Stimulated activated CD4-positive, alpha-beta T cell treated with anti-CD3 and anti-CD28 coated beads, Interleukin-1b, Interleukin-23, amount 100 ng/mL, for 1 hour (primary cell): Measurements from ENCODE around the gene FOXD4L1.
"Not testable (repeated sequence)": the region's sequence is repeated elsewhere in the genome, so short reads cannot be mapped to it uniquely, and the experiment has no call there.

Experiments used
- DNase-seq, 2 donors: peaks; one replicate each; pipeline ENCODE4 v3.0.0-alpha.2; 2020; ENCODE audit warnings: low read depth in 2 of 2

FOXD4L1 gene

DNA sequence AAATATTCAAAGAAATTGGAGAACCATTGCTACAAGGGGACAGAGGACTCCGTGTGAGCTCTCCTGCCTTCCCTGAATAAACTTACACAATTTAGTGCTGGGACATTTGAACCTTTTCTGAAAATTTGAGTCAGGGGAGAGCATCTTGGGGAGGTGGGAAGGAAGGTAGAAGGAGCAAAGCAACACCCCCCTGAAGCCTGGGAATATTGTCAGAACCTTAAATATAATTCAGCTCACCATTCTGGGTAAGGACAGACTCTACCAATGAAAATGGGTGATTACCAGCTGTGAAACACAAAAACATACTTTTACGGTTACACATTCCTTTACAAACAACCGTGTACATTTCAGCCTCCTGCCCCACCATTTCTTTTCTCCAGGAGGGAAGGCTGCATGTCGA lies at the start of gene FOXD4L1:
Gene FOXD4L1 (plus strand): TSS at position 301 of the 400 bp plus-strand sequence. CDS start 592 bp downstream, outside the sequence.
- not testable (repeated sequence) for DNase-seq

DNA sequence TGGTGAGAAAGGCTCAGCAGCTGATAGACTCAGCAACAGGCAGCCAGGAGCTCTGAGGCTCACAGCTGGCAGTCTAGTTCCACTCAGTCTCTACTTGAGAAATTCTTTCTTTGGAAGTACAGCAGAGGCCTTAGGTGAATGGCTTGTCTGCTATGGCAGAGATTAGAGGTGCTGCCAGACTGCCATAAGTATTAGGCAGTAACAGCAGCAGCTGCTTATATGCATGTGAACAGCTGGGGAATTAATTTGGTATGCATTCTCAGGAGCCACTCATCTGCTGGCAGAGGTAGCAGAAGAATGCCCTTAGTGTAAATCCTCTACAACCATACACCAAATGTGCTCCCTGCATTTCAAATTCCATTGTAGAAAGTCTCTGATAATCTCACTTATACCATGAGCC lies 32.7 kb upstream of the FOXD4L1 start:
- DNase-seq: not testable (repeated sequence)

DNA sequence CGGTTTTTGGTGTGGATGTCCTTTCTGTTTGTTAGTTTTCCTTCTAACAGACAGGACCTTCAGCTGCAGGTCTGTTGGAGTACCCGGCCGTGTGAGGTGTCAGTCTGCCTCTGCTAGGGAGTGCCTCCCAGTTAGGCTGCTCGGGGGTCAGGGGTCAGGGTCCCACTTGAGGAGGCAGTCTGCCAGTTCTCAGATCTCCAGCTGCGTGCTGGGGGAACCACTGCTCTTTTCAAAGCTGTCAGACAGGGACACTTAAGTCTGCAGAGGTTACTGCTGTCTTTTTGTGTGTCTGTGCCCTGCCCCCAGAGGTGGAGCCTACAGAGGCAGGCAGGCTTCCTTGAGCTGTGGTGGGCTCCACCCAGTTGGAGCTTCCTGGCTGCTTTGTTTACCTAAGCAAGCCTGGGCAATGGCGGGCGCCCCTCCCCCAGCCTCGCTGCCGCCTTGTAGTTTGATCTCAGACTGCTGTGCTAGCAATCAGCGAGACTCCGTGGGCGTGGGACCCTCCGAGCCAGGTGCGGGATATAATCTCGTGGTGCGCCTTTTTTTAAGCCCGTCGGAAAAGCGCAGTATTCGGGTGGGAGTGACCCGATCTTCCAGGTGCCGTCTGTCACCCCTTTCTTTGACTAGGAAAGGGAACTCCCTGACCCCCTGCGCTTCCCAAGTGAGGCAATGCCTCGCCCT lies 21.6 kb upstream of the FOXD4L1 start:
- DNase-seq: not testable (repeated sequence)

DNA sequence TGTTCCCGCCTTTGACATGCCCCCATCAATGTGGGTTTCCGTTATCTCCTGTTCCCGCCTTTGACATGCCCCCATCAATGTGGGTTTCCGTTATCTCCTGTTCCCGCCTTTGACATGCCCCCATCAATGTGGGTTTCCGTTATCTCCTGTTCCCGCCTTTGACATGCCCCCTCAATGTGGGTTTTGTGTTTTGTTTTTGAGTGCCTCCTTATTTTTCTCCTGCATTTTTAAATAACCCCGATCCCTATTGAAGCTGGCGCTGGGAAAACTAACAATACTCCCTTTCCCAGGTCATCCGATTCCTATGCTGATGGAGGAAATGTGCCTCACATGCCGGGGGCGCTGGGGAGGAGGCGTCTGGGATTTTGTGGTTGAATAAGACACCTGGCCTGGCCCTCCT lies 1.9 kb upstream of the FOXD4L1 start:
- DNase-seq: not testable (repeated sequence)

DNA sequence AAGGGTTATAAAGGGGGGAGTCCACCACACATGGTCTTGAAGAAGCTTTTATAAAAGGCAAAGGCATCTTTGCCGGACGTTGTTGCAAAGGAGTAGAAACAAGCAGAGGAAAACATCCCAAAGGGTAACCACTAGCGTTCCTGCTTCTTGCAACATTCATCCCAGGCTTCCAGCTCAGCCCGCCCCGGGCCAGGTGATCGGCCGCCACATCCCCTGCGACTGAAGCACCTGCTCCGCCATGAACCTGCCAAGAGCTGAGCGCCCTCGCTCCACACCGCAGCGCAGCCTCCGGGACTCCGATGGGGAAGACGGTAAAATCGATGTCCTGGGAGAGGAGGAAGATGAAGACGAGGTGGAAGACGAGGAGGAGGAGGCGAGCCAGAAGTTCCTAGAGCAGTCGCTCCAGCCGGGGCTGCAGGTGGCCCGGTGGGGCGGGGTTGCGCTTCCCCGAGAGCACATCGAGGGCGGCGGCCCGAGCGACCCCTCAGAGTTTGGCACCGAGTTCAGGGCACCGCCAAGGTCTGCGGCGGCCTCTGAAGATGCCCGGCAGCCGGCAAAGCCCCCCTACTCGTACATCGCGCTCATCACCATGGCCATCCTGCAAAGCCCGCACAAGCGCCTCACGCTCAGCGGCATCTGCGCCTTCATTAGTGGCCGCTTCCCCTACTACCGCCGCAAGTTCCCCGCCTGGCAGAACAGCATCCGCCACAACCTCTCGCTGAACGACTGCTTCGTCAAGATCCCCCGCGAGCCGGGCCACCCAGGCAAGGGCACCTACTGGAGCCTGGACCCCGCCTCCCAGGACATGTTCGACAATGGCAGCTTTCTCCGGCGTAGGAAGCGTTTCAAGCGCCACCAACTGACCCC lies 787 bp downstream of the FOXD4L1 start:
- DNase-seq: not testable (repeated sequence)

DNA sequence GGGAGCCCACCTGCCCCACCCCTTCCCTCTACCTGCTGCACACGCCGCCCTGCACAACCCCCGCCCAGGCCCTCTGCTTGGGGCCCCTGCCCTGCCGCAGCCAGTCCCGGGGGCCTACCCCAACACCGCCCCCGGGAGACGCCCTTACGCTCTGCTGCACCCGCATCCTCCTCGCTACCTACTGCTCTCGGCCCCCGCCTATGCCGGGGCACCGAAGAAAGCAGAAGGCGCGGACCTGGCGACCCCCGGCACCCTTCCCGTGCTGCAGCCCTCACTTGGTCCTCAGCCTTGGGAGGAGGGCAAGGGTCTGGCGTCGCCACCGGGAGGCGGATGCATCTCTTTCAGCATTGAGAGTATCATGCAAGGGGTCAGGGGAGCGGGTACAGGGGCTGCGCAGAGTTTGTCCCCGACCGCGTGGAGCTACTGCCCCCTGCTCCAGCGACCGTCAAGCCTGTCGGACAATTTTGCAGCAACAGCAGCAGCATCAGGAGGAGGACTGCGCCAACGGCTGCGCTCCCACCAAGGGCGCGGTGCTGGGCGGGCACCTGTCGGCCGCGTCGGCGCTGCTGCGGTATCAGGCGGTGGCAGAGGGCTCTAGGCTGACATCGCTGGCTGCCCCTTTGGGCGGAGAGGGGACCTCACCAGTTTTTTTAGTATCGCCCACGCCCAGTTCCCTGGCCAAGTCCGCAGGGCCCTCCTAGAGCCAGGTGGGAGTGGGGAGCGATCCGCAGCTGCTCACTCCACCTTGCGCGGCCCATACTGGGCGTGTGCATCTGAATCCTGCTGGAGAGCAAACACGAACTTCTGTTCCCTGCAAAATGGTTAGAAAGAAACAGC lies 1.6 kb downstream of the FOXD4L1 start:
- DNase-seq: not testable (repeated sequence)

DNA sequence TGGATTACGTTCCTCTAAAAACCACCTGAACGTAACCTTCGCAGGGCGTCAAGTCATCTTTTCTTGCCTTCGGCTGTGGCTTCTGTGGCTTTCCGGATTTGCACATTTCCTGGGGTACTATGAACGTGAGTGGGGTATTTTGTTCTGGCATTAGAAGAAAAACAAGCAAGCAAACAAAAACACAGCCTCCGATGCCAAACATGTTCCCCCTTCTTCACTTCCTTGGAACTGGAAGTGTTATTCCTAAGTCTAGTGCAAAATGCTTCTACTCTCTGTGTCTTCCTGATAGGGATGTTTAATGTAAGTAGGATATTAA lies 2.2 kb downstream of the FOXD4L1 start:
- DNase-seq: not testable (repeated sequence)

DNA sequence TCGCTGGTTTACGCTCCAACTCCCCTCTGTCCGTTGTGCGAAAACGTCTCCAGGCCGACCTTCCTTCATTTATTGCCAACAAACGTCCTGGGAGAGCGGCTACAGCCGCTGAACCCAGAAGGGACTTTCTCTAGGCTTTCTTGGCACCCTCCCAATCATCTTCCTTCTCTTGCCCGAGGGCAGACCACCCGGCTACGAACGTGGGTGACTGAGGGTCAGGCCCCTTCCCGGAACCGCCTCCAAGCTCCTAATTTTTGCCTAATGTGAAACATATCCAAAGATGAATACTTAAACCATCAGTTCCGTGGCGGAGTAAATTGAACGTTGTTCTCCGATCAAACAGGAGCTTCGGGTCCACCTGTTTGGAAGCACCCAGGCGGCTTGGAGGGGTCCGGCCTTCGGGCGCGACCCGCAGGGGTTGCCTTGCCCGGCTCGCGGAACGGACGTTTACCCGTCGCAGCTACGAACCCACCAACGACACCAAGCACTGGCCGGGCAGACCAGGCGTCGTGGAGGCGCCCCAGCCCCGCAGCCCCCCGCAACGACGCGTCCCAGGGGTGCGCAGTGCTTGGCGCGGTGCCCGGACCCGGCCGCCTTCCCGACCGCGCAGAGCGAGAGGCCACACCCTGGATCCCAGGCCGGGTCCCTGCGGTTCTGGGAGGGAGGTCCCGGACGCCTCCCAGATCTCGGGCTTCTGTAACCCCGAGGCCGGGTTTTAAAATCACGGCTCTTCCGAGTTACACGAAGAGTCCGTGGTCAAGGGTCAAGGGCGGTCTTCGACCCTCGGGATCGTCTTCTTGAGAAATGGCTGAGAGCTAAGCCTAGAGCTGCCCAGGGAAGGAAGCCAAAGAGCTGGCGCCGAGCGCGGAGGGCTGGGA lies 4.0 kb downstream of the FOXD4L1 start:
- DNase-seq: not testable (repeated sequence)

DNA sequence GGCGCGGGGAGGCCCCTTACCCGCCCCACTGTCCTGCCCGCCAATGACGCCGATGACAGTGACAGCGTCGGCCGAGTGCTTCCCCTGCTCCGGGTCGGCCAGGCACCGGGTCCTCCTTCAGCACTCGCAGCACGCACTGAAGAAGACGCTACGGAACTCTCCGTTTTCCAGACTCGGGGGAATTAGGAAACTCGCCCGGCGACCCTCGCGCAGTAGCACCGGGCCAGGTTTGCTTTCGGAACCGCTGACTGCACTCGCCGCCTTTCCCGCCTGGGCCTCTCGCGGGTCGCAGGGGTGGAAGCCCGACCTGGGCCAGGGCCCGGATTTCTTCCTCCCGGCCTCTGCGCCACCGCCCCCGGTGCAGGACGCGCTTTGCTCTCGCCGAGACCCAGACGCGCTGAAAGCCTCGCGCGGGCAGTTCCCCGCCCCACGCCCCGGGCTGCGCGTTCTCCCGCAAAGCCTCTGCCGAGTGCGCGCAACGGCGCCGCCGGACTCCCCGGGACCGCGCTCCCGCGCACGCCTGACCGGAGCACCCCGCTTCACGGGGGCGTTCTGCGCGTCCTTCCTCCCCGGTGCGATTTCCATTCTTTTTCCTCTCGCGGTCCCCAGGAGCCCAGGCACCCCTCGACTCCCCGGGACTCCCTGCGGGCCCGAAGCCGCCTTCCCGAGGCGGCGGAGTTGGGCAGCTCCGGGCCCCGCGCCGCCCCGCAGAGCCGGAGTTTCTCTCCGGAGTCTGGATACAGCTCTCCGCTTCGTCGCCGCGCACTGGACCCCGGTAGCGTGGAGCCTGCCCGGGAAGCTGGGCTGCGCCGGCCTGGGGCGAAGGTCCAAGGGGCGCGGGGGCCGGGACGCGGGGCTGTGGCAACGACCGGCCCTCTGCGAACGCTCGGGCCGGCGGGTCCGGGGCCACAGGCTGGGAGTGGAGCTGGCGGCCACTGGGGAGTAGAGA lies 4.9 kb downstream of the FOXD4L1 start:
- not testable (repeated sequence) for DNase-seq

DNA sequence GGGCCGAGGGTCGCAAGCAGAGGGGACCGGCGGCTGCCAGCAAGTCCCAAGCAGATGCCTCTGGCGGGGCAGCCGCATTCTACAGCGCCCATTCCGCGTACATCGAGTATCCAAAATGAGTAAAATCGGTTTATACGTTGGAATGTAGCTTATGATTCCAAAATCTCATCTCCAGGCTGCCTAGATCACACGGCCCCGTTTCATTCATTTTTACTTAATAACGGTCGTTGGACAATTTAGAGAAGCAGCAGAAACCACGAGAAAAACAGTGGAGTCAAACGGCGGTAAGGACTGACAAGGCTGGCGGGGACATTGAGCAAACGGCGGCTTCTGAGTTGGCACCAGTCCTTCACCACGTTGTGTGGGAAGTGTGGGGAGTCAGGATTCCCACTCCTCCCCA lies 5.6 kb downstream of the FOXD4L1 start:
- DNase-seq: not testable (repeated sequence)

DNA sequence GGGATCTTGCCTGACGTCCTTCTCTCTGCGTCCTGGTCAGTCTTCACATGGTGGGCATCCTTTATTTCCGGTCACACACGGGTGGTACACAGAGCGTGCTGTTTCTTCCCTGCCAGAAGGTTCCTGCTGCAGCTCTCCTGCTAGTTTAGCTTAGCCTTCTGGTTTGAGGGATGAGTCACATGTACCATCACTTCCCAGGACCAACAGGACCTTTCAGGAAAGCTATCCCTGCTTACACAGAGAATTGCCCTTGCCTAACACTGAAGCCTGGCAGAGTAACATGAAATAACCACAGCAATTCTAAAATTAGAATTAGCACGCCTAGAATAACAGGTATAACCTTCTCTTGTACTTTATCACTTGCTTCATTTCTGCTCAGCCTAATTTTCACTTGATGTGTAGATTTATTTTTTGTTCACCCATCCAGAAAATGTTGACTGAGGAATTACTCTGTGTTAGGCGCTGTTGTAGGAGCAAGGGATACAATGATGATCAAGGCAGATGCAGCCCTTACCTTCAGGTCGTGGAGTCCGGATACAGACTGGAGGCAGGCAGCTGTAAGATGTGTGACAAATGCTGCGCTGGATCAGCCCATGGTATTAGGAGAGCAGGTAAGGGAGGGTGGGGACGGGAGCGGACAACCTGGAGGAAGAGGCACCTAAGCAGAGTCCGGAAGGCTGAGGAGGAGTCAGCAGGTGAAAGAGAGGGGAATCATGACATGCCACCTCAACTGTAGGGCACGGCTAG lies 9.1 kb downstream of the FOXD4L1 start:
- DNase-seq: not testable (repeated sequence)

DNA sequence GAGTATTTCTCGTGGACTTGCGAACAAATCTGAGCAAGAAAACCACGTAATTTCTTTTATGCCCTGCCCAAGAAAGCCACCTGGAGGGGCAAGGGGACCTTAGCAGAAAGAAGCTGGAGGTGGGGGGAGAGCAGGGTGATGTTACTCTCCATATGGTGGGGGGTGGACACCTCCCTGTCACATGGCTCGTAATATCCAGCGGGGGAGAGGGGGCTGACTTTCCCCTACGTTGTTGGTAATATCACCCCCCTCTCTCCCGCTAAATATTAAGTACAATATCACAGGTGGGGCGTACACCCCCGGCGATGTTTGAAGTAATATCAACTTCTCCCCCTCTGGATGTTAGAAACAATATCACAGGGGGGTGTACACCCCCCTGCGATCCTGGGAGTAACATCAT lies 9.7 kb downstream of the FOXD4L1 start:
- not testable (repeated sequence) for DNase-seq

DNA sequence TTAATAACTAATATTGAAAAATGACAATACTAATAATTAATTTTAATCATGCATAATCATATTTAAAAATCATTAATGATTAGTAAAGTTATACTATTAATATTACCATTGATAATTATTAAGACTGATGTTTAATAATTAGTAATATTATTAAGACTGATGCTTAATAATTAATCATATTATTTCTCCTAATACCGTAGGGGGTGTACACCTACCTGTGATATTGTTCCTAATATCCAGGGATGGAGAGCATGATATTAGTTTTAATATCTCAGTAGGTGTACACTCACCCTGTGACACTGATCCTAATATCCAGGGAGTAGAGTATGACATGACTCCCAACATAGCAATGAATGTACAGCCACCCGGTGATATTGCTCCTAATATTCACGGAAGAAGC lies 12.4 kb downstream of the FOXD4L1 start:
- not testable (repeated sequence) for DNase-seq

DNA sequence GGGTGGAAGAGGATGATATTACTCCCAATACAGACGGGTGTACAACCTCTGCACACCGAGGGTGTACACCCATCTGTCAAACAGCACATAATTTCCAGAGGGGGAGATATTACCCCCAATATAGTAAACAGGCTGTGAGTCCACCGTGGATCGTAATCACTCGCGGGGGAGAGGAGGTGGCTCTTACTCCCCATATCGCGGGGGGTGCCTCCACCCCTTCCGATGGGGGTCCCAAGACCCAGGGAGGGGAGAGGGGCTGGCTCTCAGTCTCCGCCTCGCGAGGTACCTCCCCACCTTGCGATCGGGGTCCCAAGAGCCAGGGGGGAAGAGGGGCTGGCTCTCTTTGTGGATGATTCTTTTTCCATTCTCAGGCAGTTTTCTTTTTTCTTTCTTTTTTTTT lies 13.4 kb downstream of the FOXD4L1 start:
- not testable (repeated sequence) for DNase-seq

DNA sequence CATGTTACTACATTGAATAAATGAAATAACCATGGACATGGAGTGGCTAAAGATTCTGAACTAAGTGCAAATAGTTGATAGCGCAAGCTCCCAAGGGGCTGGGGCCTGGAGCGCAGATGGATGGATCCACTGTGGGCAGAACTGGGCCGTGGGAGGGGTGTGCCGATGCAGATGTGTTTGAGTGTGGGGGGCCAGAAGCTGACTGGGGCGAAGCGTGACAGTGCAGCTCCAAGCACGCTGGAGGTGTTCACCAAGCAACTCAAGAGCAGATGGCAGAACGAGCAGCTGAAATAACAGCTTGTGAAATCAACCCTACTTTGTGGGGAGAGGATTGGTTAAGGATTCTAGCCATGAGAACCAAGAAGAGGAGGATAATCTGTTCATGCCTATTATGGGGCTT lies 17.0 kb downstream of the FOXD4L1 start:
- not testable (repeated sequence) for DNase-seq

DNA sequence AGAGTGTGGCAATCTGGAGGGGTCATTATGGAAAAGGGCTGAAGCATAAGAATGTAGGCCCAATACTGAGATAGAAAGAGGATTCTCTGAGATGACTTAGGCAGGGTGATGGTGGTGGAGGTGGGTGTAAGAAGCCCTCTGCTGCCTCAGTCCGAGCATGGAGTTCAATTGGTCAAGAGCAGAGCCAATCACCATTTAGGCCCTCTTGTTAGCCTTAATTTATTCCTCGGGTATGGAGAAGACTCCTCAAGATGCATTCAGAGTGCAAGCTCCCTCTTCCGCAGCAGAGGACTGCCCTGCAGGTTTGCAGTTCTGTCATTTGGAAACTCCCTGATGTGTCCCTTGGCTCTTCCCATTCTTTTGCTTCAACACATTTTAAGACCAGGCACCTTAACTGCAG lies 17.5 kb downstream of the FOXD4L1 start:
- DNase-seq: not testable (repeated sequence)

DNA sequence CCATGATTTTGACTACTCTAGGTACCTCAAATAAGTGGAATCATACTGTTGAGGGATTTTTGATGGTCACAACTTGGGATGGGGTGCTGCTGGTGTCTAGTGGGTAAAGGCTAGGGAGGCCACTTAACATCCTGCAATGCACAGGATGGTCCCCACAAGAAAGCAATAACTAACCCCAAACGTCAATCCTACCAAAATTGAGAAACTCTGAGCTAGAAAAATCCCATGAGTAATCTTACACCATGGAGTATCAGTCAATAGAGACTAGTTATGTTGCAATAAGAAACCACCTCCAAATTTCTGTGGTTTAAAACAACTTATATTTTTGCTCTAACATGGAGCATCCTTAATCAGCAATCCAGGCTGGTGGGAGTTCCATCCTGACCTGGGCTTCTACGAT lies 18.6 kb downstream of the FOXD4L1 start:
- DNase-seq: not testable (repeated sequence)

DNA sequence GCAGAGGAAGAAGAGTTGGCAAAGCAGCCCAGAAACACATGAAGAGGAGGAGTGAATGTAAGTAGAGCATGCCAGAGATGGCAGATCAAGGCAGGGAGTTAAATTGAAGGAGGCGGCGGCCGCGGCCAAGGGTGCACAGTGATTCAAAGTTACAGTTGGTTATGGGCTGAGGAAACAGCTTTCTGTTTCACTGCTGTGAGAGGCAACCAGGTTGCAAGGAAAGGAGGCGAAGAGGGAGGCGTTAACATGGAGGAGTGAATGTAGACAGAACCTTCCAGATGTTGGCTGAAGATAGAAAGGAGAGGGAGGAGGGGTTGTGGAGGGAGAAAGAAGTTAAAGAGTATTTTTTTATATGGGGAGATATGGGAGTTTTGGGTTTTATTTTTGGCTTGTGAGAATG lies 22.4 kb downstream of the FOXD4L1 start:
- DNase-seq: not testable (repeated sequence)

DNA sequence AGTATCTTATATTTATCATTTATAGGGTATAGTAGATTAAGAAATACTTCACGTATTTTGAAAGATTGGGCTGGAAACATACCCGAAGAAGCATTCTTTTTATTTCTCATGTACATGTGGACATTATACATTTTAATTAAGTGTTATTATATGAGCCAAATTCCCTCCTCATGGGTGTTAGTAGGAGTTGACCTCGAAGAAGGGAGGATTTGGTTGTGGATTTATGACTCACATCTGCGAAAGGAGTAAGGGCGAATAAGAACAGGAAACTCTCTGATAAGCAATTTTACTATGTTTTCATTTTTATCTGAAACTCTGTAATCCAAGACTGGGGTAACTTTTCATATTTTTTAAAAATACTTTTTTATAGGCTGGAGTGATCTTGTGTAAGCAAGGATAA lies 23.0 kb downstream of the FOXD4L1 start:
- not testable (repeated sequence) for DNase-seq
